ENCODE measurements around the gene AMPH. TPM values are rescaled to one million over a fixed set of nuclear protein-coding genes. Genes with fewer than 3 reads are reported as not detected.

AMPH gene
- total RNA-seq, 4 donors from 2014 or later, result 2.2 to 6.6 (median 5.9) TPM; not detected in 1

DNA sequence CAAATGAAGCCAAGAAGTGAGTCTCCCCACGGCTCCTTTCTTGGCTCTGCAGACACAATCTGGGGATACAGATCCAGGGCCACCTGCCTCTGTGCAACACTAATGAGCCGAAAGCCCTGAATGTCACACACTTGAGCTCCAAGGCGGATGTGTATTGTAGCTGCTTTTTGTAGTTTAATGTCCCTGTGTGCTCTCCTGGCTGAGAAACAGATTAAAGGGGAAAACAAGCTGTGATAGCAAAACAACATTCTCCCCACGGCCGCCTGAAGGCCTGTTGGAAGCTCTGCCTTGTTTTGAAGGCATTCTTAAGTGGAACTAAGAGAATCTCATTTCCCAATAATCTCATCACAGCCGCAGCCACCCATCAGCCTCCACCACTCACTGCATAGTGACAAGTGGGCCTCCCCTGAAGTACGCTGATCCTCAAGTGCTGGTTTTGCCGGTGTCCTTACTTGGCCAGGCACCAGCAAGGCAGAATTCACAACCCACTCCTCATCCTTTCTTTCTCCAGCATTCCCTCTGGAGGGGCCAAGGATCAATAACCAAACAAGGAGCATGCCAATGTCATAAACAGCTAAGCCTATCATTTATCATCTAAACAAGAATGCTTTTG is 44.4 kb upstream of the AMPH start:
- intact Hi-C loops (cut with DNase I; ENCODE audit: low total_unique reads), result no loop called here
- DNase-seq, result no peak
- H3K27ac ChIP-seq, result no peak overlapping the region
- 81 to 100% methylated on average over 3 to 8 of the region's 8 CpGs for WGBS, 2 donors (ENCODE audit: low coverage in 1 of 2)
- H3K4me3 ChIP-seq, result no peak overlapping the region
- TF ChIP-seq POLR2AphosphoS5 (IDR thresholded peaks at IDR 0.05) (no peak), POLR2A (IDR thresholded peaks at IDR 0.05) (no peak), EP300 (IDR thresholded peaks at IDR 0.05; ENCODE audit: low read depth) (no peak)
- TF ChIP-seq, protein P1, sequence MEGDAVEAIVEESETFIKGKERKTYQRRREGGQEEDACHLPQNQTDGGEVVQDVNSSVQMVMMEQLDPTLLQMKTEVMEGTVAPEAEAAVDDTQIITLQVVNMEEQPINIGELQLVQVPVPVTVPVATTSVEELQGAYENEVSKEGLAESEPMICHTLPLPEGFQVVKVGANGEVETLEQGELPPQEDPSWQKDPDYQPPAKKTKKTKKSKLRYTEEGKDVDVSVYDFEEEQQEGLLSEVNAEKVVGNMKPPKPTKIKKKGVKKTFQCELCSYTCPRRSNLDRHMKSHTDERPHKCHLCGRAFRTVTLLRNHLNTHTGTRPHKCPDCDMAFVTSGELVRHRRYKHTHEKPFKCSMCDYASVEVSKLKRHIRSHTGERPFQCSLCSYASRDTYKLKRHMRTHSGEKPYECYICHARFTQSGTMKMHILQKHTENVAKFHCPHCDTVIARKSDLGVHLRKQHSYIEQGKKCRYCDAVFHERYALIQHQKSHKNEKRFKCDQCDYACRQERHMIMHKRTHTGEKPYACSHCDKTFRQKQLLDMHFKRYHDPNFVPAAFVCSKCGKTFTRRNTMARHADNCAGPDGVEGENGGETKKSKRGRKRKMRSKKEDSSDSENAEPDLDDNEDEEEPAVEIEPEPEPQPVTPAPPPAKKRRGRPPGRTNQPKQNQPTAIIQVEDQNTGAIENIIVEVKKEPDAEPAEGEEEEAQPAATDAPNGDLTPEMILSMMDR (IDR thresholded peaks at IDR 0.05), result no peak
- no peaks in the 10 kb centered on the region for H3K9me3 ChIP-seq
- H3K27me3 ChIP-seq, result no peaks in the 10 kb centered on the region
- H3K36me3 ChIP-seq, result no peaks in the 10 kb centered on the region
- in situ Hi-C loops (cut with MboI; ENCODE audit: low pct_ligation_motif_present in 1 of 4, low pct_unique_long_range_greater_than_20kb in 1 of 4, low sequenced_read_pairs in 3 of 4), result no loop called here
- H3K4me1 ChIP-seq, result no peaks in the 10 kb centered on the region

DNA sequence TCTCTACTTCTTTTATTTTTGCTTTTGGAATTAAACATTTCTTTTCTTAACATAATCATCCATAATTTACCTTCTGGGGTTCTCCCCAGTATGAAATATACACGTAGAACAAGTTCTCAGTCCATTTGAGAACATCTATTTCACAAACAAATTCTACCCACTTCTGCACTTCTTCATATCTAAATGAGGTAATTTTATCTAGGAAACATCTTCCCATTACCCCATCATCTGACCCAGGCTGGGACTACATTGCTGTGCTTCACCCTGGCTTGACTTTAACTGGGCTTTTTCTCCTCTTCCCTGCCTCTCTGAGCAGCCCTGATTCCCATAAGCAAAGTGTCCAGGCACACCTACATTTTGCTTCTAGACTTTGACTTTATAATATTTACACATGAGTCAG is 43.3 kb upstream of the AMPH start:
- Histone ChIP-seq H3K4me1 (no peaks in the 10 kb centered on the region), H3K27me3 (no peaks in the 10 kb centered on the region), H3K4me3 (no peak overlapping the region), H3K27ac (peak overlapping the region in 1 of 4 donors; percentile 48), H3K36me3 (no peaks in the 10 kb centered on the region), H3K9me3 (no peaks in the 10 kb centered on the region)
- TF ChIP-seq POLR2A (IDR thresholded peaks at IDR 0.05) (no peak), EP300 (IDR thresholded peaks at IDR 0.05; ENCODE audit: low read depth) (no peak), POLR2AphosphoS5 (IDR thresholded peaks at IDR 0.05) (no peak)
- TF ChIP-seq, protein P1 (IDR thresholded peaks at IDR 0.05), result no peak
- in situ Hi-C loops (cut with MboI; ENCODE audit: low pct_ligation_motif_present in 1 of 4, low pct_unique_long_range_greater_than_20kb in 1 of 4, low sequenced_read_pairs in 3 of 4) (loop anchor here in 2 of 4 donors (25.0 kb wide), 1 partner anchor 262 kb away; no protein-coding TSS in a partner anchor), intact Hi-C loops (cut with DNase I; ENCODE audit: low total_unique reads) (no loop called here)
- WGBS, 2 donors (ENCODE audit: low coverage in 1 of 2), result 57 to 63% methylated on average over 1 of the region's 1 CpG
- DNase-seq, result no peak

DNA sequence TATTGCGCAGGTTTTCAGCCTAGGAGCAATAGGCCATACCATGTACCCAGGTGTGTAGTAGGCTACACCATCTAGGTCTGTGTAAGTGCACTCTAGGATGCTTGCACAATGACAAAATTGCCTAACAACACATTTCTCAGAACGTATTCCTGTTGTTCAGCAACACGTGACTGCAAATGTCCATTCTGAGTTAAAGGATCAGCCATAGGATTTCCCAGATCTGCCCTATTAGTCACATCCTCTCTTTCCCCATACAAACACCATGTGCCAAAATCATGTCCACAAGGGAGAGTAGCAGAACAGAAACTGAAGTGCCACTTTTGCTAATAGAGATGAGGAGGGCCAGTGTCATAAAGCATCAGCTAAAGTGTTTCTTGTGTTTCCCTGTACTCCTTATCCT is 42.6 kb upstream of the AMPH start:
- 79 to 84% methylated on average over 3 of the region's 3 CpGs for WGBS, 2 donors (ENCODE audit: low coverage in 1 of 2)
- H3K27ac ChIP-seq, result peak overlapping the region in 1 of 4 donors; percentile 48
- in situ Hi-C loops (cut with MboI; ENCODE audit: low pct_ligation_motif_present in 1 of 4, low pct_unique_long_range_greater_than_20kb in 1 of 4, low sequenced_read_pairs in 3 of 4), result loop anchor here in 2 of 4 donors (25.0 kb wide), 1 partner anchor 261 kb away; no protein-coding TSS in a partner anchor

More for the DNA sequence above, 42.6 kb upstream of the AMPH start:
- Histone ChIP-seq H3K4me3 (no peak overlapping the region), H3K27me3 (no peaks in the 10 kb centered on the region), H3K9me3 (no peaks in the 10 kb centered on the region), H3K4me1 (no peaks in the 10 kb centered on the region), H3K36me3 (no peaks in the 10 kb centered on the region)
- no peak for DNase-seq
- intact Hi-C loops (cut with DNase I; ENCODE audit: low total_unique reads), result no loop called here
- TF ChIP-seq POLR2AphosphoS5 (IDR thresholded peaks at IDR 0.05) (no peak), POLR2A (IDR thresholded peaks at IDR 0.05) (no peak), EP300 (IDR thresholded peaks at IDR 0.05; ENCODE audit: low read depth) (no peak)
- TF ChIP-seq, protein P1 (IDR thresholded peaks at IDR 0.05), result no peak

Measured in transverse colon (tissue), 4 donors.